GM19452 (cell line): Measurements from ENCODE around the gene FAM228A.
A peak's percentile ranks its signal among the peaks of the same experiment; 100 is the strongest.
"Not testable (repeated sequence)": the region's sequence is repeated elsewhere in the genome, so short reads cannot be mapped to it uniquely, and the experiment has no call there.

Experiments used
- ATAC-seq: cut with Tn5 transposase; IDR thresholded peaks from one replicate; pipeline ENCODE4 v1.9.1; 2021; ENCODE audit not compliant: unreplicated experiment

The FAM228A gene

DNA sequence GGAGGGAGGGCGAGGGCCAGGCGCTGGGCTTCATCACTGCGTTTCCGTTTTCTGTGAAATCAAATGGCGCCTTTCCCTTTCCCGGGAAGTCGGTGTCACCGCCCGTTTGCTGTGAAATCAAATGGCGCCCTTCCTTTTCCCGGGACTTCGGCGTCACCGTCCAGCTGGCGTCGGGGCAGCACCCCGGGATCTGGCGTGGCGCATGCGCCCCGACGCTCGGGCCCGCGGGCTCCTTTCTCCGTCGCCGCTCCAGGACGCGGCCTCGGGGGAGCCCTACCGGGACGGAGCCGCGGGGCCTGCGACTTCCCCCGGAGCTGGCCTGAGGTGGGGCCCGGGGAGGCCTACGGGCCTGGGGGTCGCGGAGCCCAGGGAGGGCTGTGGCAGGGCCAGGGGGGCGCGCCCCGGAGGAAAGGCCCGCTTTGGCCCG is at the start of gene FAM228A:
TSS of gene FAM228A (plus strand) at position 203 of the 427 bp plus-strand sequence. CDS start 428 bp downstream, outside the sequence.
- no peak for ATAC-seq

GRCh38 chr2:24125956-24126355 is 48.9 kb upstream of the FAM228A start:
- ATAC-seq = no peak

- ATAC-seq = no peak
These were observed 42.3 kb upstream of the FAM228A start for GRCh38 chr2:24132543-24132942.

DNA sequence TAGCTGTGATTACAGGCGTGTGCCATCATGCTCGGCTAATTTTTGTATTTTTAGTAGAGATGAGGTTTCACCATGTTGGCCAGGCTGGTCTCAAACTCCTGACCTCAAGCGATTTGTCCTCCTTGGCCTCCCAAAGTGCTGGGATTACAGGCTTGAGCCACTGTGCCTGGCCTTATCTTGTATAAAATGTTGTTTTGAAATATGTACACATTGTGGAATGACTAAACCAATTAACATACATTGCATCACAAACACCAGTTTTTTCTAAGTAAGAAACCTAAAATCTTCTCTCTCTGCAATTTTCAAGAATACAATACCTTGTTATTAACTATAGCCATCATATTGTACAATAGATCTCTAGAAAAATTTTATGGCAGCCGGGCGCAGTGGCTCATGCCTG is 34.5 kb upstream of the FAM228A start:
- not testable (repeated sequence) for ATAC-seq

- no peak for ATAC-seq
These were observed 27.5 kb upstream of the FAM228A start for GRCh38 chr2:24147364-24147763.

DNA sequence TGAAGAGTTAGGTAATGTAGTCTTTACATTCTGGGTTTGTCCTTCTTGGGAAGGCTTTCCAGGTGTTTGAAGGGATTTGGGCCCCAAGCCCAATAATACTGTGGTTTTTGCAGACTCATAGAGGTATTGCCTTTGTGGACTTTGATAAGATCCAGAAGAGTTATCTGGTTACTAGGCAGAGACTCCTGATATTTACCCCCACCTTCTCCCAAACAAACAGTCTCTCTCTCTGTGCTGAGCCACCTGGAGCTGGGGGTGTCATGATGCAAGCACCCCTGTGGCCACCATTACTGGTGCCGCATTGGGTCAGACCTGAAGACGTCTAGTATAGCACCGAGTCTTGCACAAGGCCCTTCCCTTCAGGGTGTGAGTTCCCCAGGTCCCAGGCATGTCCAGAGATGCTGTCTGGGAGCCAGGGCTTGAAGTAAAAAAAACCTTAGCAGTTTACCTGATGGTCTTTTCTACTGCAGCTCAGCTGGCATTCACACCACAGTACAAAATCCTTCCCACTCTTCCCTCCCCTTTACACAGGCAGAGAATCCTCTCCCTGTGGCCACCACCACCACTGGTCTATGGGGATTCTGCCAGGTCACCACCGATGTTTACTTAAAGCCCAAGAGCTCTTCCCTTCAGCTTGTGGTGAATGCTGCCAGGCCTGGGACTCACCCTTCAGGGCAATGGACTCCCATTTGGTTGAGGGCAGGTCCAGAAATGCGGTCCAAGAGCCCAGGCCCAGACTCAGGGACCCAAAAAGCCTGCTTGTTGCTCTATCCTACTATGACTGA is 22.2 kb upstream of the FAM228A start:
- ATAC-seq = no peak

GRCh38 chr2:24153478-24153877 is 21.4 kb upstream of the FAM228A start:
- ATAC-seq = no peak

DNA sequence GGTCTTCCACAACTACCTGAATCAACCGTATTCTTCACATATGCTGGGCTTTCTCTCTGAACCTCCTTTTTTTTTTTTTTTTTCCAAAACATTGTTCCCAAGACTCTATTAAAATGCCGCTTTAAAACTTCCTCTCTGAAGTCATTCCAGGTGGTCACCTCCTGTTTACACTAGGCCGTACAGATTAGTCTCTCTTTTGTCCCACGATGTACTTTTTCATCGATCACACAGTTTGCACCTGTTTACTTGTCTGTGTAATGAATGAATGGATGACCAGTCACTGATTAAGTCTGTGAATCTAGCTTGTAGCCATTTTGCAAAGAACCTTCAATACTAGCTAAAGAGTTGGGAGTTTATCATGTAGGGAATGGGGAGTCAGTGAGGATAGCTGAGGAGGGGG is 16.7 kb upstream of the FAM228A start:
- no peak for ATAC-seq

DNA sequence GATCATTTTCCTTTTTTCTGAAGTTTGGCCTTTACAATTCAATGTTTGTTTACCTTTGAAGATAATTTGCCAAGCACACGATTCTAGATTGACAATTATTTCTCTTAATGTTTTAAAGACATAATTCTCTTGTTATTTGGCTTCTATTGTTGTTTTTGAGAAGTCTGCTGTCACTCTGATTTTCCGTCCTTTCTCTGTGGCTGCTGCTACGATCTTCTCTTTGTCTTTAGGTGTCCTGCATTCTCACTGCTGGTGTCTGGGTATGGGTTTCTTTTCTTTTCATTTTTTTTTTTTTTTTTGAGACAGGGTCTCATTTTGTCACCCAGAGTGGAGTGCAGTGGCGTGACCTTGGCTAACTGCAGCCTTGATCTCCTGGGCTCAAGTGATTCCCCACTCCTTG is 15.1 kb upstream of the FAM228A start:
- no peak for ATAC-seq

DNA sequence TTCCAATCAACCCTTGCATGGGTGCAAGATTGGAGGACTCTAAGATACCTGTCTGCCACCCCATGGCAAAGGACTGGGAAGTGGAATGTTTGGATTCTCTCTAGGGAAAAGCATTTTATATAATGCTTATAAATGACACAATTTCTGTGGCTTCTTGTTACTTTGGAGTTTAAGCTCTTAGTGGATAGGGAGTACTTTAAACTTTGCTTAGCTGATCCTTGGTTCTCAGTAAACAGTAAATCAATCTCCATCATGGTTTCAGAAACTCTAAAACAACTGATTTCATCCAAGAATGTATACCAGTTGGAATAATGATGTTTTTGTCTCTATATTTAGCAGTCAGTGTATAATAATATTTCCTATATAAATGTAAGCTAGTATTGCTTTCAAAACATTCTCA is 14.1 kb upstream of the FAM228A start:
- ATAC-seq = no peak

GRCh38 chr2:24162494-24162893 is 12.4 kb upstream of the FAM228A start:
- ATAC-seq = no peak

DNA sequence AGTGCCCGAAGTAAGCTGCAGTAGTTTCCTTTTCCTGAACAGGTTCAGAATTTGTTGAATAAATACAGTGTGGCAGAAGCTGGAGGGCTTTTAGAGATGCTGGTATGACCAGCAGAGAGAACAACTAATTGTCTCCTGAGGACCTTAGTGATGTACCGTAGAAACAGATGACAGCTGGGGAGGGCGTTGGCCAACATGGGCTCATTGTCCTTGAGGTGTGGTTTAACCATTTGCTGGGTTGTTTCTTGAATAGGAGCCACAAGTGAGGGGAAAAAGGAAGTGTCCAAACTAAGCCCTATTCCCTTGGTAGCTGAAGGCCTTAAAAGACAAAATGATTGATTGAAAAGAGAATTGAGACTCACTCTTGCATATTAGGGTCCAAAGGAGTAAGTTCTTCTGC is 11.7 kb upstream of the FAM228A start:
- no peak for ATAC-seq

GRCh38 chr2:24163601-24164000 is 11.3 kb upstream of the FAM228A start:
- no peak for ATAC-seq

DNA sequence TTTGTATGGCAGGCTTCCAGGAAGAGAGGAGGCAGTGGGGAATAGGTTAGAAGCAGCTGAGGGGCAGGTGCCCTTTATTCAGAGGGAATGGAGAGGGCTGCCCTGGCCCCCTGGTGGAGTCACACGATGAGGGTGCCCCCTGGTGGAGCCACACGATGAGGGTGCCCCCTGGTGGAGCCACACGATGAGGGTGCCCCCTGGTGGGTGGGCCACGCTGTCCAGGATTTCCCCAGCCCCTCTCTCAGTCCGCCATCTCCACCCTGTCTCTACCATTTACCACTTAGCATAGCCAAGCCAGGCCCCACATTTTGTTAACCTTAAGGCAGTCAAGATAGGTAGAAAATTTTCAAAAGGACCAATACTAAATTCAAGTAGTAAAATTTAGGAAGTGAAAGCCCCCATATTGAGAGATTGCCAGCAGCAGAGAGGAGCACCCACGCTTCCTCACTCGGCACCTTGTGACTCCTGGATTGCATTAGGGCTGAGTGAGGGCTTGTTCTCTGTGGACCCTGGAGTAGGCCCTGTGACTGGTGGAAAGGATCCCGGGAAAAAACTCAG is 10.4 kb upstream of the FAM228A start:
- peak; percentile 74 for ATAC-seq

GRCh38 chr2:24169023-24169422 is 5.8 kb upstream of the FAM228A start:
- ATAC-seq = no peak

DNA sequence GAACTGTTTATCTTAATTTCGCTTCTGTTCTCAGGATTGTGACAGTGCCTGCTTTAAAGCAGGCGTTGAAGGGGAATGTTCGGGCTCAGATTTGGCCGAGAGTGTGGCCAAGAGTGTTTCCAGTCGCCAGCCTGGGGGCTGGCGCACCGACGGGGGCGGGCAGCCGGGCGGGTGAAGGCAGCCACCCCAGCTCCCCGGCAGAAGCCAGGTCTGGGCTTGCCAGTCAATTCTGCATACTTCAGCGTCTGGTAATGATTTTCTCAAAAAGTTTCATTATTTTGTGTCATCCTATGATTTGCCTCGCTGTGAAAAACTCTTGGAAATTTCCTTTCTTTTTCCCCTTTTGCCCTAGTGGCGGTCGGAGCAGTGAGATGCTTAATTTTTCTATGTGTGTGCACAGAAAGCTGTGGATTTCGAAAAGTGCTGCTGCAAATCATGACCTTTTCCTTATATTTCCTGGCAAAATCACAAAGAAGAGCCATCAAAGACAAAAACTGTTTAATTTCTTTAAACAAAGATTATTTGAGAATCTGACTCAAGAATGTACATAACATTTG is 856 bp downstream of the FAM228A start:
- no peak for ATAC-seq

DNA sequence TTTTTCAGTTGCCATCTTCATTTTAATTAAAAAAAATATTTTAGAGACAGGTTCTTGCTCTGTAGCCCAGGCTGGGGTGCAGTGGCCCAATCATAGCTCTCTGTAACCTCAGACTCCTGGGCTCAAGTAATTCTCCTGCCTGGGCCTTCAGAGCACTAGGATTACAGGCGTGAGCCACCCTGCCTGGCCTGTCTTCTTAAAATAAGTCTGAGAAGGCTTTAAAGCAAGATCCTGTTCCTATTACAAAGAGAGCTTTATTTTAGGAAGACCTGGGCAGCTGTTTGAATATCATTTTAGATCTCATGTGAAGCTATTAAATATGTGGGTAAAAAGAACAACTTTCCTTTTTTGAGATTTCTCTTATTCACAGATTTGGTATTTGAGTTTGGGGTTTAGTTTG is 1.5 kb downstream of the FAM228A start:
- no peak for ATAC-seq

DNA sequence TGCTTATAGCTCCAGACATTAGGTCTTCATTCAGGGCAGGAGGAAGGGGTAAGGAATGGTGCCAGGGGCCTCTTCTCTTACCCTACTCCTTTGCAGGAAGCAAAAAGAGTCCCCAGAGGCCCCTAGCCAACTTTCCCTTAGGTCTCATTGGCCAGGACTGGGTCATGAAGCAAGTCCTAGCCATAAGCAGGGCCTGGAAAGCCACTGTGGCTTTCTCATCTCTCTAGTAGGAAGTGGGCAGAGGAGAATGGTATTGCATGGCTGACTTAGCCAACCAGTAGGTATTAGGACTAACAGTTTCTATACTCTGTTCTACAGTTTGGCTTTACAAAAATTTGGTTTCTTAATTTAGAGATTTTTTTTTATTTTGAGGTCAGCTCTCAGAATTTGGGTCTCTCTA is 4.8 kb downstream of the FAM228A start:
- ATAC-seq = no peak

DNA sequence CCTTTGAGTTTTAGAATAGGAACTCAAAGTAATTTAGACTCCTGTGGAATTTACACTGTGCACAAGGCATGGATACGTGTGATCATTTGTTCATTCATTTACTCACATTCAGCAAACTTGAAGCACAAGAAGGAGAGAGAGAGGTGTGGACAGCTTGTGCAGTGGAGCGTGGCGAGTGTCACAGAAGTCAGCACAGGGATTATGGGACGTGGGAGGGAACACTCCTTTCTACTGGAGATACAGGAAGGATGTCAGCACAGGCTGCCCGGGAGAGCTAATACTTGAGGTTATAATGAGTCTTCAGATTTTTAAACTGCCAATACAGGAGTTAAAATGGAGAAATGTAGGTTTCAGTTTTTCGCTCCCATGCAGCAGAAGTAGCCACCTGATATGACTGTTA is 7.0 kb downstream of the FAM228A start:
- ATAC-seq = no peak

DNA sequence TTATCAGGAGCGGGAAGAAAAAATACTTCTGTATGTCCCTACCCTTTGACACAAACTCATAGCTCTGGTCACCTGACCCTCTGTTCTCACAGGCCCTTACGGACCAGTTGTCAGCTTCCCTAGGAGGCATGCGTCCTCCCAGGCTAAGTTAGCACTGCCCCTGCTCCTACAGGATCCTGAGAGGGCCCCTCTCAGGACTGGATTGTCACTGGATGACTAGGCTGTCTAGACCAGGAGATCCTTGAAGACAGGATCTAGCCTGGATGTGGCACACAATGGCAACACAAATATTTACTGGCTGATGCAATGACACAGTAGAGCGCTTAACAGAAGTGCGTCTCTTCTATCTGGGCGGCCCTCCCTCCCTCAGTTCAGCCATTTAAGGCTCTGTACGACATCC is 7.7 kb downstream of the FAM228A start:
- no peak for ATAC-seq

GRCh38 chr2:24183366-24184069 is 8.7 kb downstream of the FAM228A start:
- no peak for ATAC-seq

- ATAC-seq = no peak
These were observed 14.7 kb downstream of the FAM228A start for GRCh38 chr2:24189551-24189950.
